Endothelial cell of umbilical vein (primary cell): ENCODE results near the gene CCDC107. TPM values are rescaled to one million over a fixed set of nuclear protein-coding genes. Genes with fewer than 3 reads are reported as not detected.

Experiments
- BruUV-seq: library from RNA; stranded (reverse); fragments of 400-500 nt; replicated peaks from 2 replicates; lab custom pipeline; 2021; lab: Mats Ljungman, UMichigan
- CTCF ChIA-PET: fragments of 300-600, 350-600 bp; sonication (Branson Sonifier 250); formaldehyde crosslinking; loops from one replicate; lab custom pipeline; 2021; ENCODE audit warnings: antibody characterized with exemption, inconsistent platforms; lab: Charles Lee
- POLR2A ChIA-PET: fragments of 300-600, 350-600 bp; sonication (Branson Sonifier 250); formaldehyde crosslinking; loops from one replicate; lab custom pipeline; 2021; ENCODE audit warnings: antibody characterized with exemption, inconsistent platforms; lab: Charles Lee
- DNase-seq: peaks from one replicate; pipeline ENCODE4 v3.0.0-alpha.2; 2011; ENCODE audit warnings: low read depth, low spot score
- FAIRE-seq: peaks from 2 replicates; lab custom pipeline; 2011; peaks lifted over from hg19 to GRCh38; lab: Jason Lieb, UNC
- H2AFZ ChIP-seq: 2 replicates; pipeline ENCODE4 v1.6.0; 2012; ENCODE audit warnings: low read depth, low read length, control low read depth, inconsistent platforms
- H3K27ac ChIP-seq: 2 replicates; pipeline ENCODE4 v1.5.1; 2011; ENCODE audit warnings: low read depth, mild to moderate bottlenecking, control low read depth, low read length, moderate library complexity; ENCODE audit not compliant: insufficient read depth
- H3K27me3 ChIP-seq, 2 experiments: 2 replicates each; pipeline versions ENCODE4 v1.6.0 to v1.6.1; 2011; ENCODE audit warnings: low read length in 2 of 2, mixed read lengths in 1 of 2; ENCODE audit not compliant: control insufficient read depth in 2 of 2, insufficient read depth in 2 of 2
- H3K36me3 ChIP-seq, 2 experiments: 2 replicates in 1 of 2; 3 replicates in 1 of 2; pipeline ENCODE4 v1.5.1; 2011; ENCODE audit warnings: low read length in 2 of 2, mild to moderate bottlenecking in 1 of 2, moderate library complexity in 1 of 2; ENCODE audit not compliant: control insufficient read depth in 2 of 2, insufficient read depth in 2 of 2; ENCODE audit errors: extremely low read depth in 1 of 2
- H3K4me1 ChIP-seq: 3 replicates; pipeline ENCODE4 v1.5.1; 2011; ENCODE audit warnings: mild to moderate bottlenecking, low read length; ENCODE audit not compliant: control insufficient read depth, insufficient read depth; ENCODE audit errors: extremely low read depth
- H3K4me2 ChIP-seq: 2 replicates; pipeline ENCODE4 v1.6.1; 2011; ENCODE audit warnings: low read length, control low read depth, mixed read lengths; ENCODE audit not compliant: insufficient read depth
- H3K4me3 ChIP-seq, 3 experiments: fragments of 200-600 bp in 1 of 3; sonication (generic), shearing (Covaris generic) in 1 of 3; replicated peaks in 1 of 3; 2 replicates each; pipeline ENCODE4 v1.5.1; 2011 to 2016; ENCODE audit warnings: control low read depth in 3 of 3, low read length in 3 of 3, mild to moderate bottlenecking in 2 of 3, inconsistent platforms in 1 of 3, low read depth in 1 of 3, moderate library complexity in 1 of 3; ENCODE audit not compliant: insufficient read depth in 1 of 3
- H3K79me2 ChIP-seq: 2 replicates; pipeline ENCODE4 v1.6.0; 2012; ENCODE audit warnings: low read length, inconsistent platforms; ENCODE audit not compliant: control insufficient read depth, insufficient read depth
- H3K9ac ChIP-seq: replicated peaks from 2 replicates; pipeline ENCODE3; 2011; ENCODE audit warnings: low read length, control low read depth; ENCODE audit not compliant: insufficient read depth; ENCODE audit errors: extremely low read depth
- H3K9me1 ChIP-seq: replicated peaks from 3 replicates; pipeline ENCODE4 v1.6.0; 2011; ENCODE audit warnings: mild to moderate bottlenecking, low read length; ENCODE audit not compliant: control insufficient read depth, insufficient read depth; ENCODE audit errors: extremely low read depth
- H3K9me3 ChIP-seq: replicated peaks from 2 replicates; pipeline ENCODE4 v1.5.1; 2012; ENCODE audit warnings: low read length, inconsistent platforms; ENCODE audit not compliant: control insufficient read depth, insufficient read depth
- H4K20me1 ChIP-seq: replicated peaks from 2 replicates; pipeline ENCODE3; 2011; ENCODE audit warnings: mild to moderate bottlenecking, low read length; ENCODE audit not compliant: control insufficient read depth, insufficient read depth; ENCODE audit errors: extremely low read depth
- EZH2 ChIP-seq: IDR thresholded peaks from 2 replicates; pipeline ENCODE4 v1.6.1; 2012; ENCODE audit warnings: borderline replicate concordance, low read depth, mild to moderate bottlenecking, moderate library complexity, low read length, inconsistent platforms; ENCODE audit not compliant: severe bottlenecking
- FOS ChIP-seq: IDR thresholded peaks from 2 replicates; pipeline ENCODE4 v1.6.1; 2011; ENCODE audit warnings: mild to moderate bottlenecking, low read length, moderate library complexity, borderline replicate concordance; ENCODE audit not compliant: insufficient read depth
- GATA2 ChIP-seq: IDR thresholded peaks from 2 replicates; pipeline ENCODE4 v1.7.0; 2011; ENCODE audit warnings: low read depth, mild to moderate bottlenecking, moderate library complexity, mixed read lengths, low read length; ENCODE audit not compliant: insufficient read length, insufficient read depth
- JUN ChIP-seq: IDR thresholded peaks from 2 replicates; pipeline ENCODE4 v1.6.1; 2011; ENCODE audit warnings: borderline replicate concordance, low read depth; ENCODE audit not compliant: insufficient read length, insufficient read depth
- MAX ChIP-seq: IDR thresholded peaks from 2 replicates; pipeline ENCODE4 v1.6.1; 2011; ENCODE audit not compliant: insufficient read depth, insufficient read length
- MYC ChIP-seq: IDR thresholded peaks from one replicate; pipeline ENCODE4 v1.6.1; 2011; ENCODE audit warnings: mild to moderate bottlenecking, low read depth, low read length
- POLR2A ChIP-seq: IDR thresholded peaks from 2 replicates; pipeline ENCODE4 v1.6.1; 2012; ENCODE audit warnings: low read depth, mild to moderate bottlenecking, control low read depth, low read length
- POLR2AphosphoS5 ChIP-seq: IDR thresholded peaks from 2 replicates; pipeline ENCODE4 v1.6.1; 2012; ENCODE audit warnings: low read depth, mild to moderate bottlenecking, control low read depth, low read length, moderate library complexity; ENCODE audit not compliant: insufficient read depth
- dilution Hi-C: fragments of 300-500 bp; cut with MboI; formaldehyde crosslinking; loops from one replicate; pipeline ENCODE4 v1.15.0; 2019; ENCODE audit warnings: low sequenced_read_pairs; ENCODE audit not compliant: extremely low pct_ligation_motif_present
- intact Hi-C: fragments of 100-400 bp; cut with micrococcal nuclease; formaldehyde crosslinking; loops from one replicate; pipeline ENCODE4 v1.10.0; 2022
- polyA plus RNA-seq, 4 experiments: library from polyadenylated mRNA; depleted of rRNA in 3 of 4; stranded (reverse) in 3 of 4; unstranded in 1 of 4; fragments of >200 nt; gene quantifications; 2 replicates each; pipeline versions ENCODE4 v1.2.1 to v1.2.3, GENCODE V29; 2011 to 2012; ENCODE audit warnings: missing spikeins in 1 of 4
- total RNA-seq: library from RNA; stranded (reverse); gene quantifications from 2 replicates; pipeline ENCODE4 v1.2.3, GENCODE V29; 2021
- TF ChIP-seq, protein P1 (sequence below), 2 donors: IDR thresholded peaks; 1 replicate in 1 of 2; 2 replicates in 1 of 2; pipeline ENCODE4 v1.5.1; 2011; ENCODE audit warnings: low read length in 2 of 2, mild to moderate bottlenecking in 2 of 2, moderate library complexity in 2 of 2, control low read depth in 1 of 2, inconsistent platforms in 1 of 2, low read depth in 1 of 2; ENCODE audit not compliant: insufficient read depth in 1 of 2; ENCODE audit errors: extremely low read depth in 1 of 2

The CCDC107 gene
- total and polyA plus RNA-seq, 2 donors (not counting 3 experiments of a cell fraction or from before 2014, with no cell fraction given), result 13.2 to 16.0 TPM

GRCh38 chr9:35682051-35682450 is 24.0 kb downstream of the CCDC107 start:
- no peak overlapping the region for H3K27ac ChIP-seq
- H3K4me3 ChIP-seq, result no peak overlapping the region
- ChIA-PET CTCF (no interaction called here), POLR2A (no interaction called here)
- H3K9me1 ChIP-seq, result no peaks in the 10 kb centered on the region
- H3K9ac ChIP-seq, result no peak overlapping the region
- H3K79me2 ChIP-seq, result peaks cover 8% of the 10 kb centered on the region
- H3K27me3 ChIP-seq, result no peaks in the 10 kb centered on the region
- BruUV-seq, result no TSS peak
- H4K20me1 ChIP-seq, result no peaks in the 10 kb centered on the region
- peaks cover 8 to 26% of the 10 kb centered on the region in 2 experiments for H3K36me3 ChIP-seq
- no peak overlapping the region for H3K4me2 ChIP-seq
- TF ChIP-seq EZH2 (no peak), POLR2AphosphoS5 (no peak), MYC (no peak), FOS (no peak), POLR2A (no peak), MAX (no peak), GATA2 (no peak), JUN (no peak)
- TF ChIP-seq, protein P1, sequence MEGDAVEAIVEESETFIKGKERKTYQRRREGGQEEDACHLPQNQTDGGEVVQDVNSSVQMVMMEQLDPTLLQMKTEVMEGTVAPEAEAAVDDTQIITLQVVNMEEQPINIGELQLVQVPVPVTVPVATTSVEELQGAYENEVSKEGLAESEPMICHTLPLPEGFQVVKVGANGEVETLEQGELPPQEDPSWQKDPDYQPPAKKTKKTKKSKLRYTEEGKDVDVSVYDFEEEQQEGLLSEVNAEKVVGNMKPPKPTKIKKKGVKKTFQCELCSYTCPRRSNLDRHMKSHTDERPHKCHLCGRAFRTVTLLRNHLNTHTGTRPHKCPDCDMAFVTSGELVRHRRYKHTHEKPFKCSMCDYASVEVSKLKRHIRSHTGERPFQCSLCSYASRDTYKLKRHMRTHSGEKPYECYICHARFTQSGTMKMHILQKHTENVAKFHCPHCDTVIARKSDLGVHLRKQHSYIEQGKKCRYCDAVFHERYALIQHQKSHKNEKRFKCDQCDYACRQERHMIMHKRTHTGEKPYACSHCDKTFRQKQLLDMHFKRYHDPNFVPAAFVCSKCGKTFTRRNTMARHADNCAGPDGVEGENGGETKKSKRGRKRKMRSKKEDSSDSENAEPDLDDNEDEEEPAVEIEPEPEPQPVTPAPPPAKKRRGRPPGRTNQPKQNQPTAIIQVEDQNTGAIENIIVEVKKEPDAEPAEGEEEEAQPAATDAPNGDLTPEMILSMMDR (IDR thresholded peaks at IDR 0.05; ENCODE audit: extremely low read depth in 1 of 2, insufficient read depth in 1 of 2, low read depth in 1 of 2, low read length in 2 of 2), result no peak
- DNase-seq (no peak), FAIRE-seq (no peak)
- peaks cover 2% of the 10 kb centered on the region for H3K4me1 ChIP-seq
- intact Hi-C loops, result no loop called here
- no peak overlapping the region for H2AFZ ChIP-seq
- dilution Hi-C loops, result no loop called here
- no peaks in the 10 kb centered on the region for H3K9me3 ChIP-seq
